ENCODE measurements around the gene SMG6.
A peak's percentile ranks its signal among the peaks of the same experiment; 100 is the strongest.
"Not testable (repeated sequence)": the region's sequence is repeated elsewhere in the genome, so short reads cannot be mapped to it uniquely, and the experiment has no call there.

Gene SMG6

GRCh38 chr17:2302778-2303203 is 794 bp downstream of the SMG6 start:
- no peak for DNase-seq

- no peak for DNase-seq
Measured at GRCh38 chr17:2299756-2300155, 3.8 kb downstream of the SMG6 start.

- no peak for DNase-seq
Measured at GRCh38 chr17:2299136-2299535, 4.4 kb downstream of the SMG6 start.

- no peak for DNase-seq
Measured at GRCh38 chr17:2297023-2297422, 6.6 kb downstream of the SMG6 start.

- no peak for DNase-seq
Measured at GRCh38 chr17:2295575-2295974, 8.0 kb downstream of the SMG6 start.

- peak; percentile 44 for DNase-seq
Measured at GRCh38 chr17:2292100-2292499, 11.5 kb downstream of the SMG6 start.

- peak; percentile 7 for DNase-seq
Measured at GRCh38 chr17:2289878-2290478, 13.6 kb downstream of the SMG6 start.

- no peak for DNase-seq
Measured at GRCh38 chr17:2283302-2283701, 20.3 kb downstream of the SMG6 start.

- DNase-seq: peak; percentile 84
Measured at GRCh38 chr17:2282297-2282873, 21.2 kb downstream of the SMG6 start.

GRCh38 chr17:2279707-2280106 is 23.9 kb downstream of the SMG6 start:
- no peak for DNase-seq

GRCh38 chr17:2277429-2278170 is 26.0 kb downstream of the SMG6 start:
- no peak for DNase-seq

GRCh38 chr17:2275722-2276121 is 27.9 kb downstream of the SMG6 start:
- no peak for DNase-seq

- DNase-seq: no peak
Measured at GRCh38 chr17:2274414-2274813, 29.2 kb downstream of the SMG6 start.

GRCh38 chr17:2271985-2272702 is 31.4 kb downstream of the SMG6 start:
- no peak for DNase-seq

GRCh38 chr17:2267354-2267753 is 36.2 kb downstream of the SMG6 start:
- no peak for DNase-seq

- no peak for DNase-seq
Measured at GRCh38 chr17:2266865-2267228, 36.7 kb downstream of the SMG6 start.

- no peak for DNase-seq
Measured at GRCh38 chr17:2266045-2266864, 37.3 kb downstream of the SMG6 start.

- not testable (repeated sequence) for DNase-seq
Measured at GRCh38 chr17:2265166-2265565, 38.4 kb downstream of the SMG6 start.

GRCh38 chr17:2264067-2264860 is 39.3 kb downstream of the SMG6 start:
- no peak for DNase-seq

GRCh38 chr17:2263183-2264066 is 40.2 kb downstream of the SMG6 start:
- DNase-seq: no peak

GRCh38 chr17:2262135-2262587 is 41.4 kb downstream of the SMG6 start:
- peak; percentile 77 for DNase-seq

All from EL (cell line).